Raji (cell line): ENCODE measurements around the gene CSNK1D.

ENCODE experiments used
- POLR2A ChIP-seq: IDR thresholded peaks from 2 replicates; pipeline ENCODE4 v1.6.1; 2011; ENCODE audit warnings: low read depth, low read length, control low read depth; ENCODE audit not compliant: insufficient read depth

CSNK1D gene

GRCh38 chr17:82287868-82288801 is 14.6 kb upstream of the CSNK1D start:
- TF ChIP-seq POLR2A: no peak

GRCh38 chr17:82287013-82287867 is 13.7 kb upstream of the CSNK1D start:
- no peak for TF ChIP-seq POLR2A

DNA sequence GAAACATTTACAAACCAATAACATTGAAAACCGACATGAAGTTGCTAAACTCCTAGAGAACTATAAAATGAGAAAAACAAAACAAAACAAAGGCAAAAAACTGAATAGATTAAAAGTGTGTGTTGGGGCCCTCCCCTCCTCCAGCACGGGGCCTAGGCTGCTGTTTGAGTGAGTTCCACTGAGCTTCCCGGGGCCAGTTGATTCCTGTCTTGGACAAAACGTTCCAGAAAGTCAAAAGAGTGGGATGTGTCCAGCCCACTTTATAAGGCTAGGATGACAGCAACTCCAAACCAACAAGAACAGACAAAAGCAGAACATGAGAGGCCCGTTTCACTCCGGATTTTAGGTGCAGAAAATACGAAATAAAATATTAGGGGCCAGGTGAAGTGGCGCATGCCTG is 11.6 kb upstream of the CSNK1D start:
- no peak for TF ChIP-seq POLR2A

- TF ChIP-seq POLR2A: no peak
Observed at GRCh38 chr17:82283208-82283749, 9.8 kb upstream of the CSNK1D start.

GRCh38 chr17:82282239-82283207 is 9.0 kb upstream of the CSNK1D start:
- no peak for TF ChIP-seq POLR2A

DNA sequence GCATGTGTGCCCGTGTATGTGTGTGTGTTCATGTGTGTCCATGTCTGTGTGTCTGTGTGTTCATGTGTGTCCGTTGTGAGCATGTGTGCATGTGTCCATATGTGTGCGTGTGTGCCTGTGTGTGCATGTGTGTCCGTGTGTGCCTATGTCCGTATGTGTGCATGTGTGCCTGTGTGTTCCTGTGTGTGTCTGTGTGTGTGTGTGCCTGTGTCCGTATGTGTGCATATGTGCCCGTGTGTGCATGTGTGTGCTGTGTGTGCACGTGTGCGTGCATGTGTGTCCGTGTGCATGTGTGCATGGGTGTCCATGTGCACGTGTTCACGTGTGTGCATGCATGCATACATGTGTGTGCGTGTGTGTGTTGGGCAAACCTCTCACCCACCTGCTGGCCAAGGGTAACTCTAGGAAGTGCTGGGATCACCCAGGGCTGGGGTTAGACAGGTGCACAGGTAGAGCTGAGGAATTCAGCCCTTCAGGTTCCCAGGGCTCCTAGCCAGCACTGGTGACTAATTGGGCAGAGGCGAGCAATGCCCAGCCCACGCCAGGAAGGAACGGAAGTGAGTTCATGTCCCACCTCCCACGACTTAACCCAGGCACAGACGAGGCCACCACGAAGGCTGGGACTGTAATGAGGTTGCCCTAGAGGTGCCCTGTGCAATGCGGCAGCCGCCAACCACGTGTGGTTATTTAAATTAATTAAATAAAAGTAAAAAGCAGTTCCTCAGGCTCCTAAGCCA is 8.2 kb upstream of the CSNK1D start:
- TF ChIP-seq POLR2A: no peak

GRCh38 chr17:82281076-82281475 is 7.6 kb upstream of the CSNK1D start:
- no peak for TF ChIP-seq POLR2A

DNA sequence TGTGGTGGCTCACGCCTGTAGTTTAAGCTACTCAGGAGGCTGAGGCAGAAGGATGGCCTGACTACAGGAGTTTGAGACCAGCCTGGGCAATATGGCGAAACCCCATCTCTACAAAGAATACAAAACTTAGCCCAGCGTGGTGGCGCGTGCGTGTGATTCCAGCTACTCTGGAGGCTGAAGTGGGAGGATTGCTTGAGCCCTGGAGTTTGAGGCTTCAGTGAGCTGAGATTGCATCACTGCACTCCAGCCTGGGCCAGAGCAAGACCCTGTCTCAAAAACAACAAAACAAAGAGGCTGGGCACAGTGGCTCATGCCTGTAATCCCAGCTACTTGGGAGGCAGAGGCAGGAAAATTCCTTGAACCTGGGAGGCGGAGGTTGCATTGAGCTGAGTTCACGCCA is 7.0 kb upstream of the CSNK1D start:
- no peak for TF ChIP-seq POLR2A

- no peak for TF ChIP-seq POLR2A
Observed at GRCh38 chr17:82278786-82279391, 5.4 kb upstream of the CSNK1D start.

- TF ChIP-seq POLR2A: no peak
Observed at GRCh38 chr17:82278308-82278707, 4.8 kb upstream of the CSNK1D start.

DNA sequence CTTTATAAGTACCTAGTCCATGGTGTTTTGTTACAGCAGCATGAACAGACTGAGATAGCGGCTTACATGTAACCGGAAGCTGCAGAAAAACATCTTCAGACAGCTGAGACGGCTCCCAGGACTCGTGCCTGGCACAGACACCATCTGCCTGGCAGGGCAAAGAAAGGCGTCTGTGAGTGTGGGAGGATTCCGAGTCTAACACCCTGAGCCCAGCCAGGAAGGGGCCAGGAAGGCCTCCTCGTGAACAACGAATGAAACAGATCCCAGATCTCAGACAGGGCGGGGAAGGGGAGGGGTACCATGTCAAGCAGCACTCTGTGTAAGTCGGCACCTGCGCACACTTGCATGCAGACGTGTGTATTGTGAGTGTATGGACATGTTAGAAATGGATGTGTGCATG is 4.4 kb upstream of the CSNK1D start:
- no peak for TF ChIP-seq POLR2A

GRCh38 chr17:82276938-82277337 is 3.4 kb upstream of the CSNK1D start:
- no peak for TF ChIP-seq POLR2A

GRCh38 chr17:82275326-82275725 is 1.8 kb upstream of the CSNK1D start:
- TF ChIP-seq POLR2A: no peak
